ENCODE measurements around the gene NCAPD3.
A peak's percentile ranks its signal among the peaks of the same experiment; 100 is the strongest.
"Not testable (repeated sequence)": the region's sequence is repeated elsewhere in the genome, so short reads cannot be mapped to it uniquely, and the experiment has no call there.

Gene NCAPD3, protein sequence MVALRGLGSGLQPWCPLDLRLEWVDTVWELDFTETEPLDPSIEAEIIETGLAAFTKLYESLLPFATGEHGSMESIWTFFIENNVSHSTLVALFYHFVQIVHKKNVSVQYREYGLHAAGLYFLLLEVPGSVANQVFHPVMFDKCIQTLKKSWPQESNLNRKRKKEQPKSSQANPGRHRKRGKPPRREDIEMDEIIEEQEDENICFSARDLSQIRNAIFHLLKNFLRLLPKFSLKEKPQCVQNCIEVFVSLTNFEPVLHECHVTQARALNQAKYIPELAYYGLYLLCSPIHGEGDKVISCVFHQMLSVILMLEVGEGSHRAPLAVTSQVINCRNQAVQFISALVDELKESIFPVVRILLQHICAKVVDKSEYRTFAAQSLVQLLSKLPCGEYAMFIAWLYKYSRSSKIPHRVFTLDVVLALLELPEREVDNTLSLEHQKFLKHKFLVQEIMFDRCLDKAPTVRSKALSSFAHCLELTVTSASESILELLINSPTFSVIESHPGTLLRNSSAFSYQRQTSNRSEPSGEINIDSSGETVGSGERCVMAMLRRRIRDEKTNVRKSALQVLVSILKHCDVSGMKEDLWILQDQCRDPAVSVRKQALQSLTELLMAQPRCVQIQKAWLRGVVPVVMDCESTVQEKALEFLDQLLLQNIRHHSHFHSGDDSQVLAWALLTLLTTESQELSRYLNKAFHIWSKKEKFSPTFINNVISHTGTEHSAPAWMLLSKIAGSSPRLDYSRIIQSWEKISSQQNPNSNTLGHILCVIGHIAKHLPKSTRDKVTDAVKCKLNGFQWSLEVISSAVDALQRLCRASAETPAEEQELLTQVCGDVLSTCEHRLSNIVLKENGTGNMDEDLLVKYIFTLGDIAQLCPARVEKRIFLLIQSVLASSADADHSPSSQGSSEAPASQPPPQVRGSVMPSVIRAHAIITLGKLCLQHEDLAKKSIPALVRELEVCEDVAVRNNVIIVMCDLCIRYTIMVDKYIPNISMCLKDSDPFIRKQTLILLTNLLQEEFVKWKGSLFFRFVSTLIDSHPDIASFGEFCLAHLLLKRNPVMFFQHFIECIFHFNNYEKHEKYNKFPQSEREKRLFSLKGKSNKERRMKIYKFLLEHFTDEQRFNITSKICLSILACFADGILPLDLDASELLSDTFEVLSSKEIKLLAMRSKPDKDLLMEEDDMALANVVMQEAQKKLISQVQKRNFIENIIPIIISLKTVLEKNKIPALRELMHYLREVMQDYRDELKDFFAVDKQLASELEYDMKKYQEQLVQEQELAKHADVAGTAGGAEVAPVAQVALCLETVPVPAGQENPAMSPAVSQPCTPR (N-terminal part only)

DNA sequence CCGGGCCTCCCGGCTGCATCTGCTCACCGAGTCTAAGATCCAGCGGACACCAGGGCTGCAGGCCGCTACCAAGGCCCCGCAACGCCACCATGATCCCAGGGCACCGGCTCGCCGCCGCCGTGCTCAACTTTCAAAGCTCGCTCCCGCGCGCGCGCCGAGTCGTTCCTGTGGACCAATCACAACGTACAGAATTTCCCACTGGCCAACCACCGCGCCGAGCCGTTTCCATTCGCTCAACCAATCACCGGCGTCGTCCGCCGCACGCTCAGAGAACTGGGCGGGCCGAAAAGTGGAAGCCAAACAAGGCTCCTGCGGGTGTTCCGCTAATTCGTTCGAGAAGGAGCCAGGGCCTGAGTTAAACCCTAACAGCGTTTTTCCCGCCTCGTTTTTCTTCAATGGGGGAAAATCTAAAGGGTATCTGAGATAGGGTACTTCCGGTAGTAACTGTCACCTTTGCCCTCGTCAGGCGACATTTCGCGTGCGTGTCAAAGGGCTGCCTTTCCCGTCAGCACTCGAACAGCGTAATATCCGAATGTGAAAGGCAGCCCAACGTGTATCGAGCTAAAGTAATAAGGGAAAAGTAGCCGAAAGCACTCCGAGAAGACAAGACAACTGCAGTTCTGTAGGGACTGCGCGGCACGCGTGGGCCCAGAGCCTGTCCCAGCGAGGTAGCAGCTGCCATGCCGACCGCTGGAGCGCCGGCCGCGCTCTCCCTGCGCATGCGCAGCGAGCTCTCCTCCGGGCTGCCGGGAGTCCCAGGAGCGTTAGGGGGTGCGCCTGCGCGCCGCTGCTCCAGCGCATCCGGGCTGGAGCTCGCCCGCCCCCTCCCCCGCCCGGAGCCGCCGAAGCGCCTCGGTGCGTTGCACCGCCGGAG, at the start of gene NCAPD3, which contains the start of gene VPS26B:
Gene NCAPD3, minus strand, starts transcription at position 132 of the 874 bp plus-strand sequence. Its CDS starts 41 bp downstream, at position 91.
Gene VPS26B, plus strand, starts transcription at position 836 of the 874 bp plus-strand sequence. CDS start 452 bp downstream, outside the sequence.
- DNase-seq (ENCODE audit: low read depth in 2 of 2): peak; percentile 95 to 96

DNA sequence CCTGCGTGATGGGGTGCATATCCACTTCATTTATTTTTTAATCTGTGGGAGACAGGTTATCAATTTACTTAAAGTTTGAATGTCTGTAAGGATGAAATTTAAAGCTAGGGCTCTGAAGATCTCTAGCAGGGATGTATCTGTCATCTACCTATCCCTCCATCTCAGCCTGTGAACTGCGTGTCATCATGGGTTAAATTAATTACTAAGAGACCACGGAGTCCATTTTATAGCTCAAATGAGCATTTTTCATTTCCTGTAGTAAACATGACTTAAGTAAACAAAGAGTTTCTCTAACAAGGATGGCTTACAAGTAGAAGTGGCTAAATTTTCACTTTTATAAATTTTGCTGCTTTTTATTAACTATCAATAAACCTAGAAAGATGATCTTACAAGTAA, 49.5 kb upstream of the NCAPD3 start:
- no peak for DNase-seq (ENCODE audit: low read depth in 2 of 2)

DNA sequence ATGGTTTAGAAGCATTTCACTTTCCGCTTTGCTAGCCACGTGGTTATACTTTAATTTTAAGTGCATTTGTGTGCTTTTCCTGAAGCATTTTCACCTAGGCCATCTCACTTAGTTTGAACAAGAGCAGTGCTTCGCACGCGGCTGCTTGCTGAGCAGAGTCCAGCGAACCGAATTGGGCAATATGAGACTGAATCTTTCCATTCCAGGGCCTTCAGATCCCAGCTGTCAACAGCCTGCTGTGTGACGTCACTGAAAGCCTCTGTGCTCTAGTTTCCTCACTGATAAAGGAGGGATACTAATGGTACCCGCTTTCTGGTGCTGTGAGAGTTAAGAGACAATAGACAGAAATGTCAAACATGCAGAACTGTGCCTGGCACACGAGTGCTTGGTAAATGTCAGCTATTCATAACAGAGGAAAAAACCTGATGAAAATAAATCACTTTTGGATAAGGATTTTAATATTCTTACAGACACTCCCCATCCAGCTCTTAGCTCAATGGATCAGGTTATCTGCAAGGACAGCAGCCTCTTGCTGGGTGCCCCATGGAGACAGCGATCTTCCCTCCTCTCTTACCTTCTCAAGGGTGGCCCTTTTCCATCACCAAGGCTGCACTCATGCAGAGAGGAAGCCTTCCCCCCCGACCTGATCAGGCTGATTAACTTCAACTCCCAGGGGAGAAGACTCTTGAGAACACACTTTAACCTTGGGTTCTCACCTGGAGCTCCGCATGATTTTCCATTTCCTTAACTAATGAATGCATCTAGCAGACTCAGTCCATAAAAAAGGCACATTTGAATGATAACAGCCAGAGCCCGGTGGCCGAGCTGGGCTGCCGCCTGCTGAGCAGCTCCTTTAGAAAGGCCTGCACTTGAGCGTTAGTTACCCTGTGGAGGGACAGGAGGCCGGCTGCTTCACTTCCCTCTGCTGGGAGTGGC, 48.9 kb upstream of the NCAPD3 start:
- DNase-seq (ENCODE audit: low read depth in 2 of 2): no peak

DNA sequence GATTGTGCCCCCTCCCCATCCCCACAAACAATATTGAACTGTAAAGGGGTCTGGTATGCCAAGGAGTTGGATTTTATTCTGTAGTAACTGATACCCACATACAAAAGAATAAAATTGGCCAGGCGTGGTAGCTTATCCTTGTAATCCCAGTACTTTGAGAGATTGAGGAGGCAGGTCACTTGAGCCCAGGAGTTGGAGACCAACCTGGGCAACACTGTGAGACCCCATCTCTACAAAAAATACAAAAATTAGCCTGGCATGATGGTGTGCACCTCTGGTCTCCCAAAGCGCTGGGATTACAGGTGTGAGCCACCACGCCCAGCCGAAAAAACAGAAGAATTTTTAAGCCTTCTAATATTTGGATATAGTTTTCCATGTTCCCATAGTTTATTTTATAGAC, 48.2 kb upstream of the NCAPD3 start:
- DNase-seq (ENCODE audit: low read depth in 2 of 2): no peak

DNA sequence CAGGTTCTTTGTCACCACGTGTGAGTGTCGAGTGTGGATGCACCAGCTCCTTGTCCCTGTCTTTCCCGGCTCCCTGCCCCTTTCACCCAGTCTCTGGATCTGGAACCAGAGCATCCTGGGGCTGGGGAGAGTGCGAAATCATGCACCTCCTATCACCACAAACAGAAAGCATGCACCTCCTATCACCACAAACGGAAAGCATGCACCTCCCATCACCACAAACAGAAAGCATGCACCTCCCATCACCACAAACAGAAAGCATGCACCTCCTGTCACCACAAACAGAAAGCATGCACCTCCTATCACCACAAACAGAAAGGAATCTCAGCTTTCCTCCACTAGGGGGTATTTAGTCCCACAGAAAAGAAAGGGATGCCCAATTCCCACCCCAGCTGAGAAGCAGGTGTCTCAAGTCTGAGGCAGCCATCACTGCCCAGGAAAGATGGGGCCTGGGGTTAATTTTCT, 46.5 kb upstream of the NCAPD3 start:
- DNase-seq (ENCODE audit: low read depth in 2 of 2): no peak

DNA sequence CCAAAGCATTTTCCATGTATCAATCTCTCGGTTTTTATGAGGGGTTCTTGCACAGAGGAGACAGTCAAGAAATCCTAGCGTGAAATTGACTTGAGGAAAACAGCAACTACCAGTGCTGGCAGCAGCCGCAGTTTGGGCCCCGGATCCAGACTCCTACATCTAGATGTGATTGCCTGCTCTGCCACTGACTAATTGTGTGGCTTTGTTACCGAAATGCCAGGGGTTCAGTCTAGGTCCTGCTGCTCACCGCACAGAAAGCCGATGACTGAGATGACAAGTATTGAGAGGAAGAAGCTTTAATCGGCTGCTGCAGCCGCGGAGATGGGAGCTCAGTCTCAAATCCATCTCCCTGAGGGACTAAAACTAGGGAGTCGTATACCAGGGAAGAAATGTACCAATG, 44.2 kb upstream of the NCAPD3 start:
- DNase-seq (ENCODE audit: low read depth in 2 of 2): no peak

DNA sequence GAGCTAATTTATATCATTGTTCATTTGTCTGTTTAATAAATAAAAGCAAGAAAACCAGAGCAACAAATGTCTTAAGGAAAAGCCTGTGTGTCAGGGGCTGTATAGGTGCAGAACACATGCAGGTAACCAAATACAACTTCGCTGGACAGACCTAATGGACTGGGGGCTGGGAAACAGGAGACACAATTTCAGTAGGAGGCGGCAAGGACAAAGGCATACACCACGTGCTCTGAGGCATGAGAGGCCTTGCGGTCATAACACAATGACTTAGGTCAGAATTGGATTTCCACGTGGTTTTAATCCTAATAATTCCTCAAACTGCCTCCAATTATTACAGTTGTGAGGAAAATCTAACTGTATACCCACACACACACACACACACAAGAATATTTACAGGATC, 43.7 kb upstream of the NCAPD3 start:
- no peak for DNase-seq (ENCODE audit: low read depth in 2 of 2)

DNA sequence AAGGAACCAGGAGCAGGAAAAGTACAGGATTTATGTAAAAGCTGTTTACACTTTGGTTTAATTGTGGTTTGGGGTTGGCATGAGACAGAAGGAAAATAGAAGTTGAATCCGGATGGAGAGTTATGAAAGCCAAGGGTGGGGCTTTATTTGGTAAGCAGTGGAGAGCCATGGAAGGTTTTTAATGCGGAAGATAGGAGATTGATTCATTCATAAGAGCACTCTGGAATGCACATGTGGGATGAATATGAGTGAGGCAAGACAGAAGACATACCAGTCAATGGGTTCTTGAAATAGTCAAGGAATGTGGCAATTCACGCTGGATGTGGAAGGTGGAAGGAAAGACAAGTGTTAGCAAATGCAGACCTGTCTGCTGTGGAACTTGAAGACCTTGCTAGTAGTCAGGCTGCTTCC, 43.1 kb upstream of the NCAPD3 start:
- no peak for DNase-seq (ENCODE audit: low read depth in 2 of 2)

DNA sequence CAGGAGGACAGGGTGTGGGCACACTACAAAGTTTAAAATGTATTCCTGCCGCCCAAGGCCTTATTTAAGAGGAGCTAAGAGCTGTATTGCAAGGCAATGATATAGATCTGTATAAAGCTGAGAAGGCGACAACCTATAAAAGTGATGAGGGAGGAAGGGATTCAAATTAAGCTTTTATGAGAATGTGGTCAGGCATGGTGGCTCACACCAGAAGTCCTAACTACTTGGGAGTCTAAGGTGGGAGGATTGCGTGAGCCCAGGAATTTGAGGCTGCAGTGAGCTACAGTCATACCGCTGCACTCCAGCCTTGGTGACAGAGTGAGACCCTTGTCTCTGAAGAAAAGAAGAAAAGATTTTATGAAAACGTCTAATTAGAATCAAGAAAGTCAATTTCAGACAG, 42.7 kb upstream of the NCAPD3 start:
- no peak for DNase-seq (ENCODE audit: low read depth in 2 of 2)

DNA sequence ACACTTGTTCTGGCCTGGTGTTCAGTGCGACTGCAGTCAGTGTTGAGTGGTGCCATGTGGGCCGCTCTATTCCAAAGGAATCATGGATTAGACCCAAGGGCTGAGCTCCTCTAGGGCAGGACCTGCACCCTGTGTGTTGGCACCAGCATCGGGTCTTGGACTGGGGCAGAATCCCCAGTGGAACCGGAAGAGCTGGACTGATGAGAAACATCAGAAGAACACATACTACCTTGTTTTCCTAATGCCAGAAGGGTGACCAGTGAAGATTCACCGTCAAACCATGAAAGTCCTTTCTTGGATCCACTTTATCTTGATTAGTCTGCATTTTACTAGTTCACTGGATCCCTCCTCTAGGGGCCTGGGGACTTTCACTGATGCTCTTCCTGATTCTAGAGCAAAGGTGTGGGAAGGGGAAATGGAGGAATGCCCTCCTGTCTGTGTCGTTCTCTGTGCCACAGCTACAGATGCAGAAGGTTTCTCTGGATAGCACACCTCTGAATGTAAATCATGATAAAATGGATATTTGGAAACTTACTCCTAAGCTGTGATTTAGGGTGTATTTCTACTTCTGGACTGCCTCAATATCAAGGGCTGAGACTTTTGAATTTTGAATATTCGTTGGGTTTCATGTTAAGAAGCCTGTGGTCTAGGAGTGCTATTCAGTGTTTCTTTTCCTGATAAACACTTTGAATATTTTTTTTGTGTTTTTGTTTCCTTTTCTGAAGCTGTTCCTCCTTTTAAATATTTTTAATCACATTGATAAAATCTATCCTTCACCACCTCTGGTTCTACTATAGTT, 41.4 kb upstream of the NCAPD3 start:
- DNase-seq (ENCODE audit: low read depth in 2 of 2): no peak

DNA sequence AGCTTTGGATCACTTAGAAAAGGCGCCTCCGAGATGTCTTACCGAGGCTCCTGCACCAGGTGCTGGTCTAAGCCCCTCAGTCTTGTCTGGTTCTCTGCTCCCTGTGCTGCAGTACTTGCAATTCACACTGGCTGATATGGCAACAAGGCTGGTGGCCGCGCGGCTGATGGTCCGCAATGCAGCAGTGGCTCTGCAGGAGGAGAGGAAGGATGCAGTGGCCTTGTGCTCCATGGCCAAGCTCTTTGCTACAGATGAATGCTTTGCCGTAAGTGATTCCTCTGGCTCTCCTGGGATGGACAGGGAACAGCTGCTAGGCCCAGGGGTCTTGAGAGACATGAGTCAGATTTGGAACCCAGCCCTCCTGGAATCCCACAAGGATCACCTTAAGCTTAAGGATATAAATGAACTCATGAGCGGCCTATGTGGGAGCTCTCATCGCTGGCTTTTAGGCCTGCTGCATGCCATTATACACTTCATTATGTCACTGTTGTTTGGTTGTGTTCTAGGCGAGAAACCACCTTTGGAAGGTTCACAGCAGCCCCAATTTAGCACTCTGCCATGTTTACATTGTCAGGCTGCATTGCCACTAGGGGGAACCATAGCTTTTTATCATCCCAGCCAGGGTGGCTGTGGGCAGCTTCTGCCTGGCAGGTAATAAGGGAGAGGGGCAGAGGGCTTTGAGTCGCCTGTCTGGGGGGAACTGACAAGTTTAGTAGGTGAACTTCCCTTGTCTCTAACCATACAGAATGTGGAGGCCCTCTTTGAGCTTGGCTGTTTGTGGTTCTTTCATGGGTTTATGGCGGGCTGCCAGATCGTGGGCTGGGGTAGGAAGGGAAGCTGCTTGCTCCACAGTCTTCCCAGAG, 38.1 kb upstream of the NCAPD3 start:
- DNase-seq (ENCODE audit: low read depth in 2 of 2): no peak

DNA sequence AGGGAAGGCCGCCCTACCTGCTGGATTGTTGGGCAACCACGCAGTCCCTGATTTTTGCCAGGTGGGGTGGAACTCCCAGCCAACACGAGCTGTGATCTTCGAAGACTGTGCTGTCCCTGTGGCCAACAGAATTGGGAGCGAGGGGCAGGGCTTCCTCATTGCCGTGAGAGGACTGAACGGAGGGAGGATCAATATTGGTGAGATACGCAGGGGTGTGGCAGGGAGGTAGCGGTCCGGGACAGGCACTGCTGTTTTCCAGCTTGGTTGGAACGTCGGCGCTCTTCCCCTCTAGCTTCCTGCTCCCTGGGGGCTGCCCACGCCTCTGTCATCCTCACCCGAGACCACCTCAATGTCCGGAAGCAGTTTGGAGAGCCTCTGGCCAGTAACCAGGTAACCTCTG, 37.2 kb upstream of the NCAPD3 start:
- DNase-seq (ENCODE audit: low read depth in 2 of 2): no peak

DNA sequence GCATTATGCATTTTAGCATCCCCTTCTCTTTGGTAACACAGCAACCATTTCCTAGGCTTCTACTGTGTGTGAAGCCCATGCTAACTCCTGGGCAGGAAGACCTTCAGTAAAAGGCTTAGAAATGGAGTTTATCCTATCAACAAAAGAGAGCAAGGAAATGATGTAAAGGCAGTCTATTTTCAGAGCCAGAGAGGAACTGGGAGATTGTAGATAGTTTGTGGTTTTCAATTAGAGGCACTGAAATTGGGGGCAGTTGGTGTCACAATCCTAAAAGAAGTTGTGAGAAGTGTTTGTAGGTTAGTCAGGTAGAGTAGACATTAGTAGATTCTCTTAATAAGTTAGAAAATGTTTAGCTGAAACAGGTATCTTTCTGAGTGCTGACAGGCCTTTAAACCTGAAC, 36.7 kb upstream of the NCAPD3 start:
- no peak for DNase-seq (ENCODE audit: low read depth in 2 of 2)

DNA sequence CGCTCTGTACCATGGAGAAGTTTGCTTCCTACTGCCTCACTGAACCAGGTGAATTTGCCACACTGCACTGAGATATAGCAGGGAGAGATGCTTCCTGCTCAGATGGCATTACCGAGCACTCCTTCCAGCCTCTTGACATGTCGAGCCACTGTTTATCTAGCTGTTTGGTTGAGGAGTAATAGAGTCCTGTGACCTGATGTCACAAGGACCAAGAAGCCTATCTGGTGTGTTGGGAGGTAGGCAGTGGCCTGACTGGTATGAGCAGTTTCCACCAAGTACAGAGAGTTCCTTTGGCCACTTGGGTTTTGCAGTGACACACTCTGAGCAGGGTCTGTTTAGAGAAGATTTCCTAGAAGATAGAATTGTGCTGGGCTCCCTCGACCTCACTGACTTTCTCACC, 34.8 kb upstream of the NCAPD3 start:
- DNase-seq (ENCODE audit: low read depth in 2 of 2): no peak

DNA sequence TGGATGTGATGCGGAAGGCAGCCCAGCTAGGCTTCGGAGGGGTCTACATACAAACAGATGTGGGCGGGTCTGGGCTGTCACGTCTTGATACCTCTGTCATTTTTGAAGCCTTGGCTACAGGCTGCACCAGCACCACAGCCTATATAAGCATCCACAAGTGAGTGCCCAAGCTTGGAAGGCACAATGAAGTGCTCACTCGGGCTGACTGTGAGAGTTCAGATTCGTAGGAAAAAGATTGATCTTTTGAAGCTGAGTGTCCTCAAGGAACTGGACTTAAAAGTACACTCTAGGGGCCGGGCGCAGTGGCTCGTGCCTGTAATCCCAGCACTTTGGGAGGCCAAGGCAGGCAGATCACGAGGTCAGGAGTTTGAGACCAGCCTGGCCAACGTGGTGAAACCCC, 33.3 kb upstream of the NCAPD3 start:
- DNase-seq (ENCODE audit: low read depth in 2 of 2): no peak

DNA sequence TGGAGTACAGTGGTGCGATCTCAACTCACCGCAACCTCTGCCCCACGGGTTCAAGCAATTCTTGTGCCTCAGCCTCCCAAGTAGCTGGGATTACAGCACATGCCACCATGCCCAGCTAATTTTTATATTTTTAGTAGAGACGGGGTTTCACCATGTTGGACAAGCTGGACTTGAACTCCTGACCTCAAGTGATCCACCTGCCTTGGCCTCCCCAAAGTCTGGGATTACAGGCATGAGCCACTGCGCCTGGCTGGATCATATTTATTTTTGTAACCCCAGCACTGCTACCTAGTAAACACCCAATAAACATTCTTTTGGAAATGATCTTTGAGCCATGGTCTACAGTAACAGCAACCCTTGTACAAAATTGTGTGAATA, 31.4 kb upstream of the NCAPD3 start:
- DNase-seq (ENCODE audit: low read depth in 2 of 2): not testable (repeated sequence)

DNA sequence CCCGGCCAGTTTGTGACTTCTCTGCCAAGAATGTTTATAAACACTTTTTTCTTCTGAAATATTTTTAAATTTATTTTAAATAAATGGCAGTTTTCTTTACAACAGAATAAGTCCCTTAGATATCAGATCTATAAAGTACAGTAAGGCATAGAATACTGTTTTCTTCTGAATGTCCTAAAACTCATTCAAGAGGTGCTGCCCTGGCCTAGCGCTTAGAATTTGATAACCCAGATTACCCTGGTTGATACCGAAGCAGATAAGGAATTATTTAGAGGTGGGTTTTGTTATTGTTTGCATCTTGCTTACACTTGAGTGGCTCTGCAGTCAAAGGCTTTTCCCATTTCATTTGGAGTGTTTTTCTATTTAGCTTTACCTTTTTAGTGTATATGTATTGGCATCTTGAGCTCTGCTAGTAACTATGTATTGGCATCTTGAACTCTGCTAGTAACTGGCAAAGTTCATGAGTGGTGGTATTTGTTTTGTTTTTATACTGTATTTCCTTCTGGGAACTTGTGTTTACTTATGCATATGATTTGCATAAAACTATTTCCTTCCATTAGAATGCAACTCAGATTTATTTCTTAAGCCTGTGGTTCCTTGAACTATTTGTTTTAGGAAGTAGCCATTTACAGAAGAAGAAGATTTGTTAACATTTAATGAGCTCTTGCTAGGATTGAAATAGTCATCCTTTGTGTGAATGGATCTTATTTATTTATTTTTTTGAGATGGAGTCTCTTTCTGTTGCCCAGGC, 30.8 kb upstream of the NCAPD3 start:
- no peak for DNase-seq (ENCODE audit: low read depth in 2 of 2)

All from stimulated activated CD4-positive, alpha-beta T cell treated with anti-CD3 and anti-CD28 coated beads, Interleukin-15, amount 100 ng/mL, for 48 hours (primary cell).